ENCODE results near the gene MMP3.

DNA sequence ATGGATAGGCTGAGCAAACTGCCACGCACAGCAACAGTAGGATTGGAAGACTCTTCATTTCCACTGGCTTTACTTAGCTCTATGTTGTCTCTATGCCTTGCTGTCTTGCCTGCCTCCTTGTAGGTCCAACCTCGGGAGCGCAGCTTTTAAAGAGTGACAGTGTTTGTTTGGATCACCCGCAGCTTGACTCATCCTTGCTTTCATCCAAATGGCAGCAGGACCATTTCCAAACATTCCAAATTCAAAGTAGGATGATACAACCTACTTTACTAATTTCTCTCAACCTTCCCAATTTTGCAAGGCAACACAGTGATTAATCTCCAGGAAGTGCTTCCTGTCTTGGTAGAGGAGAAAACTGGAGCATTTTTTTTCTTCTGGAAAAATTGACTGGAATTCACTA lies at the start of gene MMP3:
- TF ChIP-seq, protein P1, sequence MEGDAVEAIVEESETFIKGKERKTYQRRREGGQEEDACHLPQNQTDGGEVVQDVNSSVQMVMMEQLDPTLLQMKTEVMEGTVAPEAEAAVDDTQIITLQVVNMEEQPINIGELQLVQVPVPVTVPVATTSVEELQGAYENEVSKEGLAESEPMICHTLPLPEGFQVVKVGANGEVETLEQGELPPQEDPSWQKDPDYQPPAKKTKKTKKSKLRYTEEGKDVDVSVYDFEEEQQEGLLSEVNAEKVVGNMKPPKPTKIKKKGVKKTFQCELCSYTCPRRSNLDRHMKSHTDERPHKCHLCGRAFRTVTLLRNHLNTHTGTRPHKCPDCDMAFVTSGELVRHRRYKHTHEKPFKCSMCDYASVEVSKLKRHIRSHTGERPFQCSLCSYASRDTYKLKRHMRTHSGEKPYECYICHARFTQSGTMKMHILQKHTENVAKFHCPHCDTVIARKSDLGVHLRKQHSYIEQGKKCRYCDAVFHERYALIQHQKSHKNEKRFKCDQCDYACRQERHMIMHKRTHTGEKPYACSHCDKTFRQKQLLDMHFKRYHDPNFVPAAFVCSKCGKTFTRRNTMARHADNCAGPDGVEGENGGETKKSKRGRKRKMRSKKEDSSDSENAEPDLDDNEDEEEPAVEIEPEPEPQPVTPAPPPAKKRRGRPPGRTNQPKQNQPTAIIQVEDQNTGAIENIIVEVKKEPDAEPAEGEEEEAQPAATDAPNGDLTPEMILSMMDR (IDR thresholded peaks at IDR 0.05): no peak
- TF ChIP-seq POLR2A (IDR thresholded peaks at IDR 0.05): no peak
